SK-MEL-5 (cell line): ENCODE measurements around the gene CCDC97. TPM values are rescaled to one million over a fixed set of nuclear protein-coding genes. Genes with fewer than 3 reads are reported as not detected.

Experiments
- DNase-seq: peaks from one replicate; pipeline ENCODE4 v3.0.0-alpha.2; 2016; ENCODE audit warnings: low read depth, low spot score
- in situ Hi-C: cut with HindIII; loops from 2 replicates; pipeline ENCODE4 v1.10.0; 2016; ENCODE audit warnings: low sequenced_read_pairs, high pct_unique_total_duplicates, low pct_unique_long_range_greater_than_20kb
- total RNA-seq: library from RNA; depleted of rRNA; stranded (reverse); fragments of >200 nt; shearing (Covaris generic); gene quantifications from 2 replicates; pipeline ENCODE4 v1.2.3, GENCODE V29; 2014

Gene CCDC97
- total RNA-seq, 1 experiment from 2014 or later: 6.9 TPM

DNA sequence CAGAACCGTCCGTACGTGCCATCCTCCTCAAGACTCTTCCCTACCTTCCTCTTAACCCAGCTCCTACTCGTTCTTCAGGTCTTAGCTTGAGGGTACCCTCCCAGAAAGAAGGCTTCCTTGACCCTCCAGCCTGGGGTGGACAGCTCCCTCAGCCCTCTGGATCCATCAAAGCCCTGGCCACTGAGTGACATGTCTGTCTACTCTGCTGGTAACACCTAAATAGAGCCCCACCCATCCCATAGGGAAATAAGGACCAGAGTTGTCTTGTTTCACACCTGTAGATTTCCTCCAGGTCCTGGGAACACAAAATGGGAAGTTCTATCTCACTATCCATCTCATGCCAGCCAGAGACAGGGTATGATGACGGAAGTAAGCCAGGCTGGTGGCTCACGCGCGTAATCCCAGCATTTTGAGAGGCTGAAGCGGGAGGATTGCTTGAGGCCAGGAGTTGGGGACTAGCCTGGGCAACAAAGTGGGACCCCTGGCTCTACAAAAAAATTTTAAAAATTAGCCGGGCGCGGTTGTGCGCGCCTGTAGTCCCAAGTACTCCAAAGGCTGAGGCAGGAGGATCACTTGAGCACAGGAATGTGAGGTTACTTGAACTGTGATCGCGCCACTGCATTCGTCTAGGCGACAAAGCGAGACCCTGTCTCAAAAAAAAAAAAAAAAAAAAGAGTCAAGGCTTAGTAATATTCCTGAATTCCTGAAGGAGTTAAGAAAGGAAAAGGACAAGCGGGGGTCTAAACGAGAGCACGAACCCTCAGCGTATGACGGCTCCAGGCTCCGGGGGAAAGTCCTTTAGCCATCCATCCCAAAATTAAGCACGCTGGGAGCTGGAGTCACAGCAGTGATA is 566 bp upstream of the CCDC97 start:
- in situ Hi-C loops: no loop called here
- DNase-seq: no peak

DNA sequence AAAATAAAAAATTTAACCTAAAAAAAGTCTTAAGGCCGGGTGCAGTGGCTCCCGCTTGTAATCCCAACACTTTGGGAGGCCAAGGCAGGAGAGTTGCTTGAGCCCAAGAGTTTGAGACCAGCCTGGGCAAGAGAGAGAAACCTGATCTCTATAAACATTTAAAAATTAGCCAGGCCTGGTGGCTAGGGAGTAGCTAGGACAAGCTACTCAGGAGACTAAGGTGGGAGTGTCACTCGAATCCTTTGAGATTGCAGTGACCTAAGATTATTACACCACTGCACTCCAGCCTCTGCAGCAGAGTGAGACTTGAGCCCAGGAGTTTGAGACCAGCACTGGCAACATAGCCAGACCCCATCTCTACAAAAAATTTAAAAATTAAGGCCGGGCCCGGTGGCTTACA is 1.1 kb downstream of the CCDC97 start:
- in situ Hi-C loops: no loop called here
- DNase-seq: no peak

DNA sequence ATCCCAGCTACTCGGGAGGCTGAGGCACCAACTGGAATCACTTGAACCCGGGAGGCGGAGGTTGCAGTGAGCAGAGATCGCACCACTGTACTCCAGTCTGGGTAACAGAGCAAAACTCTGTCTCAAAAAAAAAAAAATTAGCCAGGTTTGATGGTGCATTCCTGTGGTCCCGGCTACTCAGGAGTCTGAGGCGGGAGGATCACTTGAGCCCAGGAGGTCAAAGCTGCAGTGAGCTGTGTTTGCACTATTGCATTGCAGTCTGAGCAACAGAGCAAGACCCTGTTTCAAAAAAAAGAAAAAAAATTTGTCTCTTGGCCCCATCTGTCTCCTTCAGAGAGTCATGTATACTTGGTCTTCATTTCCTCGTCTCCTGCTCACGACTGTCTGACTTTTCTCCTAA is 1.6 kb downstream of the CCDC97 start:
- no peak for DNase-seq
- in situ Hi-C loops: no loop called here

DNA sequence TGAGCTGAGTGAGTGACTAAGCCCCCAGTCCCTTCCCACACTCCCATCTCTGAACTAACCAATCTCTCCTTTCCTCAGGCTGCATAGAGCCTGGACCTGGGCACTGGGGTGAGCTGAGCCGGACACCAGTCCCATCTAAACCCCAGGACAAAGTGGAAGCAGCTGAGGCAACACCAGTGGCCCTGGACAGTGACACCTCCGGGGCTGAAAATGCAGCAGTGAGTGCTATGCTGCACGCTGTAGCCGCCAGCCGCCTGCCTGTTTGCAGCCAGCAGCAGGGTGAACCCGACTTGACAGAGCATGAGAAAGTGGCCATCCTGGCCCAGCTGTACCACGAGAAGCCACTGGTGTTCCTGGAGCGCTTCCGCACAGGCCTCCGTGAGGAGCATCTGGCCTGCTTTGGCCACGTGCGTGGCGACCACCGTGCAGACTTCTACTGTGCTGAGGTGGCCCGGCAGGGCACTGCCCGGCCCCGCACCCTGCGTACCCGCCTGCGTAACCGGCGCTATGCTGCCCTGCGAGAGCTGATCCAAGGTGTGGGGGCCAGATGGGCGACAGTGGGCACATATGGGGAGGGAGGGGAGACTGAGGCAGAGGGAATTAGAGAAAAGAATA is 6.4 kb downstream of the CCDC97 start:
- in situ Hi-C loops: no loop called here
- no peak for DNase-seq

- in situ Hi-C loops: no loop called here
- DNase-seq: no peak
Observed at GRCh38 chr19:41318696-41319499, 8.9 kb downstream of the CCDC97 start.

- DNase-seq: no peak
- in situ Hi-C loops: no loop called here
Observed at GRCh38 chr19:41319500-41320184, 9.7 kb downstream of the CCDC97 start.

- in situ Hi-C loops: no loop called here
Observed at GRCh38 chr19:41320185-41320518, 10.2 kb downstream of the CCDC97 start.

GRCh38 chr19:41320568-41320967 is 10.6 kb downstream of the CCDC97 start:
- in situ Hi-C loops: no loop called here
- DNase-seq: no peak

More at GRCh38 chr19:41320185-41320518, 10.2 kb downstream of the CCDC97 start:
- no peak for DNase-seq

GRCh38 chr19:41321204-41321599 is 11.2 kb downstream of the CCDC97 start:
- in situ Hi-C loops: no loop called here
- no peak for DNase-seq

DNA sequence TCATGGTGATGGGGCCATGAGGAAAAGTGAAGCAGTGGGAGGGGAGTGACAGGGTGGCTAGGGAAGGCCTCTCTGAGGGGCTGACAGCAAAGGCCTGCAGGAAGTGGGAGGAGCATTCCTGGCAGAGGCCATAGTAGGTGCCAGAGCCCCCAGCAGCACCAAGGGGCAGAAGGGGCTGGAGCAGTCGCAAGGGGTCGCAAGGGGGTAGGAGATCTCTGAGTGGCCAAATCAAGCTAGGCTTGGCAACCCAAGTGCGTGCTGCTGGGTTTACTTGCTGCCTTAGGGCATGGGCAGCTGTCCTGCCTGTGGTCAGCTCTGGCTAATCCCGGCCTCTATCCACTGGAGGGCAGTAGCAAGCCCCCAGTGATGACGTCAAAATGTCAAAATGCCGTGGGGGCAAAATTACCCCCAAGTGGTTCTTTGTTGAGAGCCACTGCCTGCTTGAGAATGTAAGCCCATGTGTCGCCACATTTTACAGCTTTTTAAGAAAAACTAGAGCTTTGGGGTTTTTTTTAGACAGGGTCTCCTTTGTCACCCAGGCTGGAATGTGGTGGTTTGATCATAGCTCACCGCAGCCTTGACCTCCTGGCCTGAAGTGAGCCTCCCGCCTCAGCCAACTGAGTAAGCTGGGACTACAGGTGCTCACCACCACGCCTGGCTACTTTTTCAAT is 11.8 kb downstream of the CCDC97 start:
- peak; percentile 78 for DNase-seq
- in situ Hi-C loops: no loop called here

GRCh38 chr19:41322451-41322850 is 12.5 kb downstream of the CCDC97 start:
- no peak for DNase-seq
- in situ Hi-C loops: no loop called here

DNA sequence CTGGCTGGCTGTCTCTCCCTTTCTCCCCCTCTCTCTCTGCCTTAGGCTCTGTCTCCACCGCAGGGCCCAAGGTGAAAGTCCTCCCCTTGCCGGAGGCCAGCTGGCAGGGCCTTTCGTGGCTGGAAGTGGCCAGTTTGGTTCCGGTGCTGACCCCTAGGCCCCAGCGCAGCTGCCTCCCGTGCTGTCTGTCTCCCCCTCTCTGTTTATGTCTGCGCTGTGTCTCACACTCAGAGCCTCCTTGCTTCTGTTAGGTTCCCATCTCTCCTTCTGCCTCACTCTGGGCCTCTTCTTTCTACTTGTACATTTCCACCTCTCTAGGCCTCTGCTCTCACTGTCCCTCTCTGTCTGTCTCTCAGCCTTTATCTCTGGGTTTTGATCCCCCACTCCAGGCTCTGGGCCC is 13.1 kb downstream of the CCDC97 start:
- no peak for DNase-seq
- in situ Hi-C loops: no loop called here

GRCh38 chr19:41323430-41324125 is 13.6 kb downstream of the CCDC97 start:
- in situ Hi-C loops: no loop called here

GRCh38 chr19:41324231-41324702 is 14.3 kb downstream of the CCDC97 start:
- in situ Hi-C loops: no loop called here
- DNase-seq: no peak

More at GRCh38 chr19:41323430-41324125, 13.6 kb downstream of the CCDC97 start:
- DNase-seq: no peak

- in situ Hi-C loops: no loop called here
- DNase-seq: no peak
Observed at GRCh38 chr19:41324921-41325639, 15.1 kb downstream of the CCDC97 start.

DNA sequence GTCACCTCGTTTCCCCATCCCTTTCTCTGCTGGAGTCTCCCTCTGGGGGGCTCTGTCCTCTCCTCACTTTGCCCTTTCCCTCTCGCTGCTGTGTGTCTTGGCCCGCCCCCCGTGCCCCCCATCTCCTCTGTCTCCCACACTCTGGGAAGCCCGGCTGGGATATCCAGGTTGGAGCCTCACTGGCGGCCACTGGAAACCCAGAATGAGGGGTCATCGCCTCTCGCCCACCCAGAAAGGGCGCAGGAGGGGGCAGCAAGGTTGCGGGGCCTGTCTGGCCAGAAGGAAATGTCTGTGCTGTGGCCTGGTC is 15.6 kb downstream of the CCDC97 start:
- in situ Hi-C loops: no loop called here
- DNase-seq: no peak
